GM23338 (cell line): ENCODE measurements around the gene TTLL3. TPM values are rescaled to one million over a fixed set of nuclear protein-coding genes. Genes with fewer than 3 reads are reported as not detected.

Experiments
- ATAC-seq: fragments of 200-7000 bp; cut with Tn5 transposase; 3 replicates; pipeline ENCODE4 v1.9.1; 2020
- DNase-seq: peaks from one replicate; pipeline ENCODE4 v3.0.0-alpha.2; 2015; ENCODE audit warnings: low spot score
- H2AFZ ChIP-seq: fragments of 200-600 bp; sonication (generic); 2 replicates; pipeline ENCODE4 v1.8.0; 2016; ENCODE audit warnings: antibody characterized with exemption, mild to moderate bottlenecking, moderate library complexity
- H3F3A ChIP-seq: fragments of 200-600 bp; sonication (generic); replicated peaks from 2 replicates; pipeline ENCODE4 v1.8.0; 2017; ENCODE audit warnings: antibody characterized with exemption, mixed run types, low read depth
- H3K27ac ChIP-seq: fragments of 200-600 bp; sonication (generic); 2 replicates; pipeline ENCODE4 v1.6.1; 2016; ENCODE audit warnings: low read depth
- H3K27me3 ChIP-seq: fragments of 200-600 bp; sonication (generic); 2 replicates; pipeline ENCODE4 v1.8.0; 2016; ENCODE audit warnings: mild to moderate bottlenecking, mixed run types, moderate library complexity; ENCODE audit not compliant: insufficient read depth
- H3K36me3 ChIP-seq: fragments of 200-600 bp; sonication (generic); 2 replicates; pipeline ENCODE4 v1.8.0; 2016; ENCODE audit warnings: mild to moderate bottlenecking; ENCODE audit not compliant: insufficient read depth
- H3K4me1 ChIP-seq: fragments of 200-600 bp; sonication (generic); 2 replicates; pipeline ENCODE4 v1.8.0; 2016; ENCODE audit warnings: mild to moderate bottlenecking, moderate library complexity; ENCODE audit not compliant: insufficient read depth
- H3K4me2 ChIP-seq: fragments of 200-600 bp; sonication (generic); 2 replicates; pipeline ENCODE4 v1.7.1; 2017; ENCODE audit warnings: mixed run types
- H3K4me3 ChIP-seq: fragments of 200-600 bp; sonication (generic); 2 replicates; pipeline ENCODE4 v1.6.1; 2016; ENCODE audit warnings: mixed run types
- H3K79me2 ChIP-seq: fragments of 200-600 bp; sonication (generic); replicated peaks from 2 replicates; pipeline ENCODE4 v1.8.0; 2017; ENCODE audit warnings: mild to moderate bottlenecking; ENCODE audit not compliant: insufficient read depth
- H3K9me2 ChIP-seq: fragments of 200-600 bp; sonication (generic); 2 replicates; pipeline ENCODE4 v1.8.0; 2017; ENCODE audit not compliant: insufficient read depth
- H4K20me1 ChIP-seq: fragments of 200-600 bp; sonication (generic); replicated peaks from 2 replicates; pipeline ENCODE4 v1.8.0; 2017; ENCODE audit warnings: mild to moderate bottlenecking; ENCODE audit not compliant: insufficient read depth
- H3K27ac Mint-ChIP-seq: 2 replicates; pipeline ENCODE4 v1.8.0; 2020; ENCODE audit warnings: inconsistent platforms, mild to moderate bottlenecking, moderate library complexity, mixed read lengths
- H3K27me3 Mint-ChIP-seq: 3 replicates; pipeline ENCODE4 v1.8.0; 2022; ENCODE audit warnings: low read depth, mild to moderate bottlenecking, moderate library complexity, mixed read lengths, inconsistent platforms; ENCODE audit not compliant: insufficient read depth, poor library complexity
- H3K36me3 Mint-ChIP-seq: 3 replicates; pipeline ENCODE4 v1.8.0; 2021; ENCODE audit warnings: low read depth, mild to moderate bottlenecking, inconsistent platforms, moderate library complexity, mixed read lengths
- H3K4me1 Mint-ChIP-seq: 3 replicates; pipeline ENCODE4 v1.8.0; 2020; ENCODE audit warnings: mild to moderate bottlenecking, inconsistent platforms, mixed read lengths
- H3K4me3 Mint-ChIP-seq: 3 replicates; pipeline ENCODE4 v1.8.0; 2021; ENCODE audit warnings: moderate library complexity, mild to moderate bottlenecking, inconsistent platforms, mixed read lengths
- H3K9me3 Mint-ChIP-seq: 3 replicates; pipeline ENCODE4 v1.8.0; 2020; ENCODE audit warnings: moderate library complexity, mild to moderate bottlenecking, inconsistent platforms, mixed read lengths
- CREB1 ChIP-seq: fragments of 250-450 bp; sonication (Bioruptor Pico); IDR thresholded peaks from 2 replicates; pipeline ENCODE4 v1.5.0; 2020; ENCODE audit warnings: low read depth, mild to moderate bottlenecking, moderate library complexity
- EZH2phosphoT487 ChIP-seq: fragments of 200-600 bp; sonication (generic); IDR thresholded peaks from one replicate; pipeline ENCODE4 v1.8.1; 2018; ENCODE audit warnings: antibody characterized with exemption; ENCODE audit not compliant: unreplicated experiment
- JUNB ChIP-seq: IDR thresholded peaks from one replicate; pipeline ENCODE4 v1.6.1; 2016; ENCODE audit warnings: antibody characterized with exemption; ENCODE audit not compliant: unreplicated experiment
- NANOG ChIP-seq: IDR thresholded peaks from 2 replicates; pipeline ENCODE4 v1.6.1; 2016; ENCODE audit warnings: antibody characterized with exemption, borderline replicate concordance
- POLR2AphosphoS5 ChIP-seq: IDR thresholded peaks from 2 replicates; pipeline ENCODE4 v1.6.1; 2016; ENCODE audit warnings: antibody characterized with exemption, low read depth
- STAT1 ChIP-seq: IDR thresholded peaks from one replicate; pipeline ENCODE4 v1.6.1; 2016; ENCODE audit warnings: antibody characterized with exemption; ENCODE audit not compliant: unreplicated experiment
- ZNF331 ChIP-seq: fragments of 250-450 bp; sonication (Bioruptor Pico); IDR thresholded peaks from 2 replicates; pipeline ENCODE4 v1.5.0; 2020; ENCODE audit warnings: low read depth, mild to moderate bottlenecking, moderate library complexity
- polyA plus RNA-seq: library from polyadenylated mRNA; unstranded; fragments of >200 nt; fragmentation: Nextera tagmentation; extraction: Ambion mirVana; gene quantifications from 2 replicates; pipeline ENCODE4 v1.2.1, GENCODE V29; 2016
- total RNA-seq: library from RNA; depleted of rRNA; stranded (reverse); fragments of >200 nt; shearing (Covaris generic); gene quantifications from 2 replicates; pipeline ENCODE4 v1.2.3, GENCODE V29; 2014
- TF ChIP-seq, protein P1 (sequence below): fragments of 250-450 bp; sonication (Bioruptor Pico); IDR thresholded peaks from 2 replicates; pipeline ENCODE4 v1.5.0; 2020; ENCODE audit warnings: mild to moderate bottlenecking, moderate library complexity
- TF ChIP-seq, protein P2 (sequence below): IDR thresholded peaks from one replicate; pipeline ENCODE4 v1.6.1; 2018; ENCODE audit warnings: antibody characterized with exemption; ENCODE audit not compliant: unreplicated experiment
- TF ChIP-seq, protein P3 (sequence below): IDR thresholded peaks from 2 replicates; pipeline ENCODE4 v1.6.1; 2016; ENCODE audit warnings: antibody characterized with exemption
- TF ChIP-seq, protein P4 (sequence below), 2 experiments: fragments of 200-600 bp in 1 of 2; sonication (generic) in 1 of 2; conservative IDR thresholded peaks; 2 replicates each; pipeline versions ENCODE4 v1.5.1 to v1.6.1; 2016 to 2017; ENCODE audit warnings: antibody characterized with exemption in 2 of 2, low read depth in 2 of 2, mild to moderate bottlenecking in 2 of 2, moderate library complexity in 1 of 2

The TTLL3 gene
- total and polyA plus RNA-seq, 2 experiments from 2014 or later = 3.7 to 5.3 TPM

DNA sequence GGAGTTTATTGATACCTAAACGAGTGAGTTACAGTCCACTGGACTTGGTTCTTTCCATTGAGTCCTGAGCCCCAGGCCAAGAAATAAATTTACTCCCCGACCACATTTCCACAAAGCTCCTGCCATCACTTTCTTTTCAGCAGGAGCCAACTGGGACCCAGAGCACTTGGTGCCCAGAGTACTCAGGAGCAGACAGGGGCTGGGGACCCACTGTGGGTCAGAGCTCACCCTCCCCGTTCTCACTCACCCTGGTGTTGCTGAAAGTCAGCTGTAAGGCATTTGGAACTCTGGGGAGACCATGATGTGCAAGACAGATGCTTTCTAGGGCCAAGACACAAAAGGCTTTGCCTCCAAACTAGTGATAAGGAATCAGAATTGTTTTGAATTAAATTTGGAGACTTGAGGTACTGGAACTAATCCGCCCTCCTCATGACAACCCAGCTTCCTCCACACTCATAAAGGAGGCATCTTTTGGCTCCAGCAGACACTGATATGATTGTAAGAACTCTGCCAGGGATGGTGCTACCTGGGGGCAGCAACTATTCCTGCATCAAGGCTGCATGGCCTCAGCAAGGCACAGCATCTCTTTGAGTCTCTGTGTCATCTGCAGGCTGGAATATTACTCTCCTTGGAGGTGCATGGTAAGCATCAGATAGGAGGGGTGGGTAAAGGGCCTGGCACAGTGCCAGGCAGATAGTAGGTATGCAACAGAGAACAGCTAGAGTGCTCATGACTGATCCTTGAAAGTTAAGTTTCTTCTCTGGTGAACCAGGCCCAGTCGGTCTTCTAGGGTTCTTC lies 33.0 kb upstream of the TTLL3 start (continued):
- TF ChIP-seq, protein P1, sequence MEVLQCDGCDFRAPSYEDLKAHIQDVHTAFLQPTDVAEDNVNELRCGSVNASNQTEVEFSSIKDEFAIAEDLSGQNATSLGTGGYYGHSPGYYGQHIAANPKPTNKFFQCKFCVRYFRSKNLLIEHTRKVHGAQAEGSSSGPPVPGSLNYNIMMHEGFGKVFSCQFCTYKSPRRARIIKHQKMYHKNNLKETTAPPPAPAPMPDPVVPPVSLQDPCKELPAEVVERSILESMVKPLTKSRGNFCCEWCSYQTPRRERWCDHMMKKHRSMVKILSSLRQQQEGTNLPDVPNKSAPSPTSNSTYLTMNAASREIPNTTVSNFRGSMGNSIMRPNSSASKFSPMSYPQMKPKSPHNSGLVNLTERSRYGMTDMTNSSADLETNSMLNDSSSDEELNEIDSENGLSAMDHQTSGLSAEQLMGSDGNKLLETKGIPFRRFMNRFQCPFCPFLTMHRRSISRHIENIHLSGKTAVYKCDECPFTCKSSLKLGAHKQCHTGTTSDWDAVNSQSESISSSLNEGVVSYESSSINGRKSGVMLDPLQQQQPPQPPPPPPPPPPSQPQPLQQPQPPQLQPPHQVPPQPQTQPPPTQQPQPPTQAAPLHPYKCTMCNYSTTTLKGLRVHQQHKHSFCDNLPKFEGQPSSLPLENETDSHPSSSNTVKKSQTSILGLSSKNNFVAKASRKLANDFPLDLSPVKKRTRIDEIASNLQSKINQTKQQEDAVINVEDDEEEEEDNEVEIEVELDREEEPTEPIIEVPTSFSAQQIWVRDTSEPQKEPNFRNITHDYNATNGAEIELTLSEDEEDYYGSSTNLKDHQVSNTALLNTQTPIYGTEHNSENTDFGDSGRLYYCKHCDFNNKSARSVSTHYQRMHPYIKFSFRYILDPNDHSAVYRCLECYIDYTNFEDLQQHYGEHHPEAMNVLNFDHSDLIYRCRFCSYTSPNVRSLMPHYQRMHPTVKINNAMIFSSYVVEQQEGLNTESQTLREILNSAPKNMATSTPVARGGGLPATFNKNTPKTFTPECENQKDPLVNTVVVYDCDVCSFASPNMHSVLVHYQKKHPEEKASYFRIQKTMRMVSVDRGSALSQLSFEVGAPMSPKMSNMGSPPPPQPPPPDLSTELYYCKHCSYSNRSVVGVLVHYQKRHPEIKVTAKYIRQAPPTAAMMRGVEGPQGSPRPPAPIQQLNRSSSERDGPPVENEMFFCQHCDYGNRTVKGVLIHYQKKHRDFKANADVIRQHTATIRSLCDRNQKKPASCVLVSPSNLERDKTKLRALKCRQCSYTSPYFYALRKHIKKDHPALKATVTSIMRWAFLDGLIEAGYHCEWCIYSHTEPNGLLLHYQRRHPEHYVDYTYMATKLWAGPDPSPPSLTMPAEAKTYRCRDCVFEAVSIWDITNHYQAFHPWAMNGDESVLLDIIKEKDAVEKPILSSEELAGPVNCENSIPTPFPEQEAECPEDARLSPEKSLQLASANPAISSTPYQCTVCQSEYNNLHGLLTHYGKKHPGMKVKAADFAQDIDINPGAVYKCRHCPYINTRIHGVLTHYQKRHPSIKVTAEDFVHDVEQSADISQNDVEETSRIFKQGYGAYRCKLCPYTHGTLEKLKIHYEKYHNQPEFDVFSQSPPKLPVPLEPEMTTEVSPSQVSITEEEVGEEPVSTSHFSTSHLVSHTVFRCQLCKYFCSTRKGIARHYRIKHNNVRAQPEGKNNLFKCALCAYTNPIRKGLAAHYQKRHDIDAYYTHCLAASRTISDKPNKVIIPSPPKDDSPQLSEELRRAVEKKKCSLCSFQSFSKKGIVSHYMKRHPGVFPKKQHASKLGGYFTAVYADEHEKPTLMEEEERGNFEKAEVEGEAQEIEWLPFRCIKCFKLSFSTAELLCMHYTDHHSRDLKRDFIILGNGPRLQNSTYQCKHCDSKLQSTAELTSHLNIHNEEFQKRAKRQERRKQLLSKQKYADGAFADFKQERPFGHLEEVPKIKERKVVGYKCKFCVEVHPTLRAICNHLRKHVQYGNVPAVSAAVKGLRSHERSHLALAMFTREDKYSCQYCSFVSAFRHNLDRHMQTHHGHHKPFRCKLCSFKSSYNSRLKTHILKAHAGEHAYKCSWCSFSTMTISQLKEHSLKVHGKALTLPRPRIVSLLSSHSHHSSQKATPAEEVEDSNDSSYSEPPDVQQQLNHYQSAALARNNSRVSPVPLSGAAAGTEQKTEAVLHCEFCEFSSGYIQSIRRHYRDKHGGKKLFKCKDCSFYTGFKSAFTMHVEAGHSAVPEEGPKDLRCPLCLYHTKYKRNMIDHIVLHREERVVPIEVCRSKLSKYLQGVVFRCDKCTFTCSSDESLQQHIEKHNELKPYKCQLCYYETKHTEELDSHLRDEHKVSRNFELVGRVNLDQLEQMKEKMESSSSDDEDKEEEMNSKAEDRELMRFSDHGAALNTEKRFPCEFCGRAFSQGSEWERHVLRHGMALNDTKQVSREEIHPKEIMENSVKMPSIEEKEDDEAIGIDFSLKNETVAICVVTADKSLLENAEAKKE = no peak
- no peak for TF ChIP-seq NANOG
- TF ChIP-seq POLR2AphosphoS5 = no peak

DNA sequence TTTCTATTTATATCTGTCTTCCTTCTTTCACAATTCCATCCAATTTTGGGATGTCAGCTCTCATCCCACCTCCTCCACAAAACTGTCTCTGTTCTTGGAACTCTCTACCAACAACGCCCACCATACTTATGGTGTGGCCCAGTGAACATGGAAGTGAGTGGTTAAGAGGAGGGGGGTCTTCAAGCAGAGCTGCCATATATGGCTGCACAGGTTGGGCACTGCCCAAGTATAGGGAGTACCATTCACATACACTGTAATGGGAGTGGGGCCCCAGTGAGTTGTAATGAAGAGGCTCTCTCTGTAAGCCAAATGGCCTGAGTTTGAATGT lies 32.4 kb upstream of the TTLL3 start:
- 0 out of 2 replicates have a peak, but pooled peaks cover 6% of the 10 kb centered on the region for H3K27me3 ChIP-seq
- no peaks in the 10 kb centered on the region for H3K79me2 ChIP-seq
- DNase-seq (no peak), ATAC-seq (no peak)
- no peak overlapping the region for H3K4me3 ChIP-seq
- Mint-ChIP-seq H3K36me3 (peaks cover 16% of the 10 kb centered on the region), H3K27ac (no peak overlapping the region), H3K9me3 (no peaks in the 10 kb centered on the region), H3K4me1 (no peaks in the 10 kb centered on the region), H3K4me3 (no peak overlapping the region), H3K27me3 (peaks cover 14% of the 10 kb centered on the region)
- H2AFZ ChIP-seq = no peak overlapping the region
- H3K36me3 ChIP-seq = no peaks in the 10 kb centered on the region
- no peaks in the 10 kb centered on the region for H3K9me2 ChIP-seq
- H4K20me1 ChIP-seq = no peaks in the 10 kb centered on the region; the same call in 1 of the 2 replicates
- H3F3A ChIP-seq = no peaks in the 10 kb centered on the region
- H3K27ac ChIP-seq = no peak overlapping the region
- H3K4me2 ChIP-seq = no peak overlapping the region
- no peaks in the 10 kb centered on the region for H3K4me1 ChIP-seq
- TF ChIP-seq POLR2AphosphoS5 (no peak), ZNF331 (CRISPR knock-in tag) (no peak), NANOG (no peak), EZH2phosphoT487 (no peak), JUNB (no peak), STAT1 (no peak), CREB1 (no peak)
- TF ChIP-seq, protein P2, sequence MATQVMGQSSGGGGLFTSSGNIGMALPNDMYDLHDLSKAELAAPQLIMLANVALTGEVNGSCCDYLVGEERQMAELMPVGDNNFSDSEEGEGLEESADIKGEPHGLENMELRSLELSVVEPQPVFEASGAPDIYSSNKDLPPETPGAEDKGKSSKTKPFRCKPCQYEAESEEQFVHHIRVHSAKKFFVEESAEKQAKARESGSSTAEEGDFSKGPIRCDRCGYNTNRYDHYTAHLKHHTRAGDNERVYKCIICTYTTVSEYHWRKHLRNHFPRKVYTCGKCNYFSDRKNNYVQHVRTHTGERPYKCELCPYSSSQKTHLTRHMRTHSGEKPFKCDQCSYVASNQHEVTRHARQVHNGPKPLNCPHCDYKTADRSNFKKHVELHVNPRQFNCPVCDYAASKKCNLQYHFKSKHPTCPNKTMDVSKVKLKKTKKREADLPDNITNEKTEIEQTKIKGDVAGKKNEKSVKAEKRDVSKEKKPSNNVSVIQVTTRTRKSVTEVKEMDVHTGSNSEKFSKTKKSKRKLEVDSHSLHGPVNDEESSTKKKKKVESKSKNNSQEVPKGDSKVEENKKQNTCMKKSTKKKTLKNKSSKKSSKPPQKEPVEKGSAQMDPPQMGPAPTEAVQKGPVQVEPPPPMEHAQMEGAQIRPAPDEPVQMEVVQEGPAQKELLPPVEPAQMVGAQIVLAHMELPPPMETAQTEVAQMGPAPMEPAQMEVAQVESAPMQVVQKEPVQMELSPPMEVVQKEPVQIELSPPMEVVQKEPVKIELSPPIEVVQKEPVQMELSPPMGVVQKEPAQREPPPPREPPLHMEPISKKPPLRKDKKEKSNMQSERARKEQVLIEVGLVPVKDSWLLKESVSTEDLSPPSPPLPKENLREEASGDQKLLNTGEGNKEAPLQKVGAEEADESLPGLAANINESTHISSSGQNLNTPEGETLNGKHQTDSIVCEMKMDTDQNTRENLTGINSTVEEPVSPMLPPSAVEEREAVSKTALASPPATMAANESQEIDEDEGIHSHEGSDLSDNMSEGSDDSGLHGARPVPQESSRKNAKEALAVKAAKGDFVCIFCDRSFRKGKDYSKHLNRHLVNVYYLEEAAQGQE = no peak
- TF ChIP-seq, protein P3, sequence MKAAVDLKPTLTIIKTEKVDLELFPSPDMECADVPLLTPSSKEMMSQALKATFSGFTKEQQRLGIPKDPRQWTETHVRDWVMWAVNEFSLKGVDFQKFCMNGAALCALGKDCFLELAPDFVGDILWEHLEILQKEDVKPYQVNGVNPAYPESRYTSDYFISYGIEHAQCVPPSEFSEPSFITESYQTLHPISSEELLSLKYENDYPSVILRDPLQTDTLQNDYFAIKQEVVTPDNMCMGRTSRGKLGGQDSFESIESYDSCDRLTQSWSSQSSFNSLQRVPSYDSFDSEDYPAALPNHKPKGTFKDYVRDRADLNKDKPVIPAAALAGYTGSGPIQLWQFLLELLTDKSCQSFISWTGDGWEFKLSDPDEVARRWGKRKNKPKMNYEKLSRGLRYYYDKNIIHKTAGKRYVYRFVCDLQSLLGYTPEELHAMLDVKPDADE = no peak
- TF ChIP-seq, protein P4, sequence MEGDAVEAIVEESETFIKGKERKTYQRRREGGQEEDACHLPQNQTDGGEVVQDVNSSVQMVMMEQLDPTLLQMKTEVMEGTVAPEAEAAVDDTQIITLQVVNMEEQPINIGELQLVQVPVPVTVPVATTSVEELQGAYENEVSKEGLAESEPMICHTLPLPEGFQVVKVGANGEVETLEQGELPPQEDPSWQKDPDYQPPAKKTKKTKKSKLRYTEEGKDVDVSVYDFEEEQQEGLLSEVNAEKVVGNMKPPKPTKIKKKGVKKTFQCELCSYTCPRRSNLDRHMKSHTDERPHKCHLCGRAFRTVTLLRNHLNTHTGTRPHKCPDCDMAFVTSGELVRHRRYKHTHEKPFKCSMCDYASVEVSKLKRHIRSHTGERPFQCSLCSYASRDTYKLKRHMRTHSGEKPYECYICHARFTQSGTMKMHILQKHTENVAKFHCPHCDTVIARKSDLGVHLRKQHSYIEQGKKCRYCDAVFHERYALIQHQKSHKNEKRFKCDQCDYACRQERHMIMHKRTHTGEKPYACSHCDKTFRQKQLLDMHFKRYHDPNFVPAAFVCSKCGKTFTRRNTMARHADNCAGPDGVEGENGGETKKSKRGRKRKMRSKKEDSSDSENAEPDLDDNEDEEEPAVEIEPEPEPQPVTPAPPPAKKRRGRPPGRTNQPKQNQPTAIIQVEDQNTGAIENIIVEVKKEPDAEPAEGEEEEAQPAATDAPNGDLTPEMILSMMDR (conservative IDR thresholded peaks at IDR 0.05; ENCODE audit: low read depth in 2 of 2) = no peak
